CD4-positive, alpha-beta T cell (primary cell): Measurements from ENCODE around the gene EML4. TPM values are rescaled to one million over a fixed set of nuclear protein-coding genes. Genes with fewer than 3 reads are reported as not detected.
"Not testable (repeated sequence)": the region's sequence is repeated elsewhere in the genome, so short reads cannot be mapped to it uniquely, and the experiment has no call there.

Experiments
- ATAC-seq: fragments of 200-7000 bp; cut with Tn5 transposase; one replicate; pipeline ENCODE4 v1.10.0; 2022; ENCODE audit warnings: mild to moderate bottlenecking; ENCODE audit not compliant: poor library complexity
- CTCF ChIA-PET: fragments of 350-600 bp; sonication (Branson Sonifier 250); formaldehyde crosslinking; loops from one replicate; lab custom pipeline; 2021; ENCODE audit warnings: antibody characterized with exemption, inconsistent platforms; lab: Charles Lee
- POLR2A ChIA-PET: fragments of 350-600 bp; sonication (Branson Sonifier 250); formaldehyde crosslinking; loops from one replicate; lab custom pipeline; 2021; ENCODE audit warnings: antibody characterized with exemption, inconsistent platforms; lab: Charles Lee
- DNase-seq, 14 experiments: peaks; one replicate each; pipeline ENCODE4 v3.0.0-alpha.2; 2013 to 2020; ENCODE audit warnings: mixed read lengths in 2 of 14
- H3K27ac ChIP-seq, 2 donors: one replicate each; pipeline versions ENCODE4 v1.5.1 to v1.7.0; 2013; ENCODE audit warnings: low read length in 2 of 2, low read depth in 1 of 2, mild to moderate bottlenecking in 1 of 2
- H3K27me3 ChIP-seq, 2 experiments: 1 replicate in 1 of 2; 2 replicates in 1 of 2; pipeline versions ENCODE4 v1.6.1 to v1.7.0; 2013; ENCODE audit warnings: low read length in 2 of 2, control low read depth in 1 of 2, mild to moderate bottlenecking in 1 of 2, moderate library complexity in 1 of 2; ENCODE audit not compliant: insufficient read depth in 2 of 2, control insufficient read depth in 1 of 2
- H3K36me3 ChIP-seq: one replicate; pipeline ENCODE4 v1.6.1; 2013; ENCODE audit warnings: low read length, control low read depth; ENCODE audit not compliant: insufficient read depth
- H3K4me1 ChIP-seq: one replicate; pipeline ENCODE4 v1.6.1; 2013; ENCODE audit warnings: low read length, control low read depth; ENCODE audit not compliant: insufficient read depth
- H3K4me3 ChIP-seq: one replicate; pipeline ENCODE4 v1.5.1; 2013; ENCODE audit warnings: mild to moderate bottlenecking, low read length, moderate library complexity
- H3K9me3 ChIP-seq, 2 experiments: 1 replicate in 1 of 2; 2 replicates in 1 of 2; pipeline versions ENCODE4 v1.6.1 to v1.7.0; 2013; ENCODE audit warnings: low read length in 2 of 2, mild to moderate bottlenecking in 2 of 2, control low read depth in 1 of 2, moderate library complexity in 1 of 2; ENCODE audit not compliant: control insufficient read depth in 1 of 2, insufficient read depth in 1 of 2
- H3K27ac Mint-ChIP-seq: one replicate; pipeline ENCODE4 v1.8.0; 2020; ENCODE audit warnings: mixed read lengths
- H3K27me3 Mint-ChIP-seq: one replicate; pipeline ENCODE4 v1.8.0; 2021; ENCODE audit warnings: mixed read lengths
- H3K36me3 Mint-ChIP-seq: one replicate; pipeline ENCODE4 v1.8.0; 2021; ENCODE audit warnings: low read depth, mixed read lengths
- H3K4me1 Mint-ChIP-seq: one replicate; pipeline ENCODE4 v1.8.0; 2021; ENCODE audit warnings: low read depth, mixed read lengths
- H3K4me3 Mint-ChIP-seq: one replicate; pipeline ENCODE4 v1.8.0; 2020; ENCODE audit warnings: mild to moderate bottlenecking, mixed read lengths
- H3K9me3 Mint-ChIP-seq: one replicate; pipeline ENCODE4 v1.8.0; 2020; ENCODE audit warnings: mixed read lengths
- intact Hi-C, 2 experiments: fragments of 100-400 bp; cut with DNase I in 1 of 2; cut with micrococcal nuclease in 1 of 2; formaldehyde crosslinking; loops; one replicate each; pipeline versions ENCODE4 v1.15.1 to v1.9.0; 2023 to 2025; cut with DNase I, micrococcal nuclease
- total RNA-seq, 174 experiments: library from RNA in 2 of 174; stranded (reverse) in 2 of 174; gene quantifications; one replicate each; pipeline ENCODE4 v1.2.3 and lab custom pipeline; 2021 to 2026
- TF ChIP-seq, protein P1 (sequence below): fragments of 200-600 bp; IDR thresholded peaks from one replicate; pipeline ENCODE4 v1.8.0; 2022; ENCODE audit warnings: antibody characterized with exemption, mild to moderate bottlenecking

EML4 gene
- total RNA-seq, 2 experiments from 2014 or later: 219 to 228 TPM

DNA sequence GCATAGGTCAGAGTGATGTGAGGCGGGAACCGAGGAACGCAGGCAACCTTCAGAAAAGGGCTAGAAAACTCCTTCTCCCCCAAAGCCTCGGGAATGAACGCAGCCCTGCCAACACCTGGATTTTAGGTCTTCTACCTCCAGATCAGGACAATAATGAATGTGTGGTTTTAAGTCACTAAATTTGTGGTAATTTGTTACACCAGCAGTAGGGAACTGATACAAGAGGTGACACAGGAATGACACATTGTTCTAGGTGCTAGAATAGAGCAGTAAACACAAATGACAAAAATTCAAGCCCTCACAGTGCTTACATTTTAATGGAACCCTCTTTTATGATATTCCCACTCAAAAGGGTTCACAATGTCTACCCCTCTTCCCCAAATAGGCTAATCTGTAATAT lies 39.2 kb upstream of the EML4 start:
- peaks cover 89% of the 10 kb centered on the region for H3K4me1 Mint-ChIP-seq
- POLR2A ChIA-PET: interaction anchor here (10.2 kb wide), 1 partner anchor 24 kb away, joined by 255 read pairs; no protein-coding TSS in a partner anchor
- no peaks in the 10 kb centered on the region for H3K9me3 Mint-ChIP-seq
- H3K27me3 Mint-ChIP-seq: no peaks in the 10 kb centered on the region
- H3K4me3 ChIP-seq: no peak overlapping the region
- H3K4me1 ChIP-seq: peaks cover 99% of the 10 kb centered on the region
- peak overlapping the region; percentile 86 for H3K27ac Mint-ChIP-seq
- CTCF ChIA-PET: interaction anchor here (1.5 kb wide), 1 partner anchor 32 kb away, joined by 3 read pairs; no protein-coding TSS in a partner anchor
- ATAC-seq (no peak), DNase-seq (no peak)
- no peak overlapping the region for H3K4me3 Mint-ChIP-seq
- peak overlapping the region in 1 of 2 donors; percentile 56 for H3K27ac ChIP-seq
- intact Hi-C loops: loop anchor here in 1 of 2 experiments (5.0 kb wide), 1 partner anchor 37 kb away; the partner anchor contains the start of gene EML4
- no peaks in the 10 kb centered on the region for H3K9me3 ChIP-seq
- H3K27me3 ChIP-seq: no peaks in the 10 kb centered on the region
- no peaks in the 10 kb centered on the region for H3K36me3 ChIP-seq
- TF ChIP-seq, protein P1, sequence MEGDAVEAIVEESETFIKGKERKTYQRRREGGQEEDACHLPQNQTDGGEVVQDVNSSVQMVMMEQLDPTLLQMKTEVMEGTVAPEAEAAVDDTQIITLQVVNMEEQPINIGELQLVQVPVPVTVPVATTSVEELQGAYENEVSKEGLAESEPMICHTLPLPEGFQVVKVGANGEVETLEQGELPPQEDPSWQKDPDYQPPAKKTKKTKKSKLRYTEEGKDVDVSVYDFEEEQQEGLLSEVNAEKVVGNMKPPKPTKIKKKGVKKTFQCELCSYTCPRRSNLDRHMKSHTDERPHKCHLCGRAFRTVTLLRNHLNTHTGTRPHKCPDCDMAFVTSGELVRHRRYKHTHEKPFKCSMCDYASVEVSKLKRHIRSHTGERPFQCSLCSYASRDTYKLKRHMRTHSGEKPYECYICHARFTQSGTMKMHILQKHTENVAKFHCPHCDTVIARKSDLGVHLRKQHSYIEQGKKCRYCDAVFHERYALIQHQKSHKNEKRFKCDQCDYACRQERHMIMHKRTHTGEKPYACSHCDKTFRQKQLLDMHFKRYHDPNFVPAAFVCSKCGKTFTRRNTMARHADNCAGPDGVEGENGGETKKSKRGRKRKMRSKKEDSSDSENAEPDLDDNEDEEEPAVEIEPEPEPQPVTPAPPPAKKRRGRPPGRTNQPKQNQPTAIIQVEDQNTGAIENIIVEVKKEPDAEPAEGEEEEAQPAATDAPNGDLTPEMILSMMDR: no peak
- no peaks in the 10 kb centered on the region for H3K36me3 Mint-ChIP-seq

DNA sequence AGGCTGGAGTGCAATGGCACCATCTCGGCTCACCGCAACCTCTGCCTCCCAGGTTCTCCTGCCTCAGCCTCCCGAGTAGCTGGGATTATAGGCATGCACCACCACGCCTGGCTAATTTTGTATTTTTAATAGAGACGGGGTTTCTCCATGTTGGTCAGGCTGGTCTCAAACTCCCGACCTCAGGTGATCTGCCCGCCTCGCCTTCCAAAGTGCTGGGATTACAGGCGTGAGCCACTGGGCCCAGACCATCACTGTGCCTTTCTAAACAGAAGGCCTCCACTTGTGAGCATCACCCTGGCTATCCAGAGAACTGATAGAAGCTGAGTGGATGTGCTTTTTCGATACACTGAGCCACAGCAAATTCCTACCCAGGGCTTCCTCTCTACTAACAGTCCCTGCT lies 38.3 kb upstream of the EML4 start:
- H3K4me1 ChIP-seq: peaks cover 99% of the 10 kb centered on the region
- peak overlapping the region; percentile 87 for H3K27ac Mint-ChIP-seq
- H3K9me3 Mint-ChIP-seq, H3K4me3 ChIP-seq, H3K9me3 ChIP-seq, H3K27me3 Mint-ChIP-seq, H3K36me3 Mint-ChIP-seq, H3K27me3 ChIP-seq, DNase-seq, H3K4me3 Mint-ChIP-seq, H3K36me3 ChIP-seq, ATAC-seq, CTCF ChIA-PET: not testable (repeated sequence)
- POLR2A ChIA-PET: interaction anchor here (0.7 to 6.4 kb wide), 3 partner anchors 12 to 43 kb away, joined by 3 to 180 read pairs (median 3); no protein-coding TSS in a partner anchor
- H3K4me1 Mint-ChIP-seq: peaks cover 90% of the 10 kb centered on the region
- intact Hi-C loops: loop anchor here in 1 of 2 experiments (5.0 kb wide), 1 partner anchor 36 kb away; the partner anchor contains the start of gene EML4
- H3K27ac ChIP-seq: peak overlapping the region in 1 of 2 donors; percentile 95

DNA sequence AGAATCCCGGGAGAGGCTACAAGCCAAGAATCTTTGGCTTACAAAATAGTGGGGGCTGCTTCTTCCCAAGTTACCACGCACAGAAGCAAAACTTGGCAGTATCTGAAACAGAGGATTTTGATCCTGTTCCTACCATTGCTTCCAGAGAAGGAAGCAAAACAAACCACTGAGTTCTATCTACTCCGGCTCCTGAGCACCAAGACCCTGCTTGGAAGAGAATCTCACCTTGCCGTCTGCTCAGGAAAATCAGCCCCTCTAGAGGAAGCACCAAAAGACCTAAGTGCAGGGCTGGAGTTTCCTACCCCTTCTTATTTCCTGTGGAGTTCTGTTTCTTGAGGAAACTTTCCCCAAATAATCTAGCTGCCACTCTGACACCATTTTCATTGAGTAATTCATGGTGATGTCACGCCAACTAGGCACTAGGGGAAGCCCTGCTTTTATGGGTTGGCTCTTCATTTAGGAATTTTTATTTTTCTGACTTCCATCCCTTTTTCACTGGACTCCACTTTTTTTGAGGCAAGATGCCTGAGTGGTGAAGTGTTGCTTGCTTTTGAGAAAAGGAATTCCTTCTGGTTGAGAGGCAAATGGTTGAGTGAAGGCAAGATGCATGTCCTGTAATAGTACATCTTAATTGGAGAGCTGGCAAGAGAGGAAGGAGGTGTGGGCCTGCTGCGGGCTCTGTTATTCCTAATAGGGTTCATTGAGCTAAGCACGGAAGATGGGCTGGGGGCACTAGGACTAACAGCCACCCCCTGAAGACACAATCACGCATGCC lies 36.8 kb upstream of the EML4 start:
- peak overlapping the region; percentile 78 to 95 for H3K27ac ChIP-seq
- TF ChIP-seq, protein P1: no peak
- peak in 3 of 14 experiments; percentile 53 to 78 (median 75) for DNase-seq
- H3K36me3 ChIP-seq: no peaks in the 10 kb centered on the region
- intact Hi-C loops: loop anchor here (2.0 to 5.0 kb wide), 4 partner anchors 26 to 64 kb away; partner anchors contain the start of gene EML4 (in 1 of the 2)
- Mint-ChIP-seq H3K9me3 (no peaks in the 10 kb centered on the region), H3K27ac (peak overlapping the region; percentile 87), H3K36me3 (no peaks in the 10 kb centered on the region), H3K4me1 (peaks cover 92% of the 10 kb centered on the region), H3K27me3 (no peaks in the 10 kb centered on the region), H3K4me3 (peak overlapping the region; percentile 63)
- peak; percentile 10 for ATAC-seq
- no peaks in the 10 kb centered on the region for H3K9me3 ChIP-seq
- ChIA-PET POLR2A (interaction anchor here (0.8 to 6.4 kb wide), 24 partner anchors 9 to 291 kb away, joined by 3 to 180 read pairs (median 5); partner anchors contain the start of gene EML4), CTCF (interaction anchor here (0.7 to 2.3 kb wide), 11 partner anchors 8 to 64 kb away, joined by 3 to 8 read pairs (median 5); no protein-coding TSS in a partner anchor)
- H3K4me1 ChIP-seq: peaks cover 100% of the 10 kb centered on the region
- no peaks in the 10 kb centered on the region for H3K27me3 ChIP-seq
- peak overlapping the region; percentile 29 for H3K4me3 ChIP-seq
